ENCODE results near the gene MAD2L2. TPM values are rescaled to one million over a fixed set of nuclear protein-coding genes. Genes with fewer than 3 reads are reported as not detected.

The MAD2L2 gene
- polyA plus RNA-seq, 3 donors: 50.4 to 71.3 (median 57.8) TPM

DNA sequence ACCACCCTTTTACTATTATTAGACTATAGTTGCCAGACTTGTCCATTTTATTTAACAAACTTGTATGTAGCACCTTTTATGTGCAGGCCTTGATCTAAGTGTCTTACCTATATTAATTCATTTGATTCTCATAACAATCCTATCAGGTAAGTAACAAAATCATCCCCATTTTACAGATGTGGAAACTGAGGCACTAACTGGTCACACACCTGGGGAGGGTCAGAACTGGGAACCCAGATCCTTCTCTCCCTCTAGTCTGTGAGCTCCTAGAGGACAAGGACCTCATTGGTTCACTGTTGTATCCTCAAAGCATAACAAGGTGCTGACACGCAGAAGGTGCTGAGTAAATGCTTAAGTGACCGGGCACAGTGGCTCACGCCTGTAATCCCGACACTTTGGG is 41.6 kb downstream of the MAD2L2 start:
- no peaks in the 10 kb centered on the region for H4K20me1 ChIP-seq (ENCODE audit: insufficient read depth, low read length)
- Mint-ChIP-seq H3K36me3 (no peaks in the 10 kb centered on the region), H3K9me3 (peaks cover 0 to 2% (median 0%) of the 10 kb centered on the region in 7 donors), H3K27ac (no peak overlapping the region), H3K4me3 (no peak overlapping the region), H3K27me3 (ENCODE audit: low read depth in 3 of 3) (peaks cover 12 to 22% (median 17%) of the 10 kb centered on the region in 3 donors), H3K4me1 (peaks cover 3% of the 10 kb centered on the region)
- H3K27ac ChIP-seq (ENCODE audit: low read depth in 1 of 2, low read length in 2 of 2): no peak overlapping the region
- no peak overlapping the region for H3K4me3 ChIP-seq (replicated peaks in 1 of 3; ENCODE audit: low read depth in 2 of 3, low read length in 3 of 3)
- WGBS (ENCODE audit: insufficient coverage): no CpG with 5 or more reads among the region's 4 CpGs
- peaks cover 0 to 2% of the 10 kb centered on the region in 2 donors for H3K27me3 ChIP-seq (ENCODE audit: control insufficient read depth in 2 of 2, insufficient read depth in 2 of 2, low read length in 2 of 2)
- H3K79me2 ChIP-seq (ENCODE audit: insufficient read depth, low read length): no peaks in the 10 kb centered on the region
- no peak for DNase-seq
- H2AFZ ChIP-seq (ENCODE audit: insufficient read depth, low read depth, low read length, poor library complexity, severe bottlenecking): no peak overlapping the region
- H3K4me1 ChIP-seq (ENCODE audit: control insufficient read depth in 1 of 2, insufficient read depth in 2 of 2, low read length in 2 of 2): no peaks in the 10 kb centered on the region
- no peaks in the 10 kb centered on the region for H3K36me3 ChIP-seq (replicated peaks in 1 of 2; ENCODE audit: control insufficient read depth in 1 of 2, insufficient read depth in 2 of 2, low read length in 2 of 2)
- no peak overlapping the region for H3K4me2 ChIP-seq (replicated peaks; ENCODE audit: extremely low read depth, low read length, poor library complexity, severe bottlenecking)
- TF ChIP-seq, protein P1, sequence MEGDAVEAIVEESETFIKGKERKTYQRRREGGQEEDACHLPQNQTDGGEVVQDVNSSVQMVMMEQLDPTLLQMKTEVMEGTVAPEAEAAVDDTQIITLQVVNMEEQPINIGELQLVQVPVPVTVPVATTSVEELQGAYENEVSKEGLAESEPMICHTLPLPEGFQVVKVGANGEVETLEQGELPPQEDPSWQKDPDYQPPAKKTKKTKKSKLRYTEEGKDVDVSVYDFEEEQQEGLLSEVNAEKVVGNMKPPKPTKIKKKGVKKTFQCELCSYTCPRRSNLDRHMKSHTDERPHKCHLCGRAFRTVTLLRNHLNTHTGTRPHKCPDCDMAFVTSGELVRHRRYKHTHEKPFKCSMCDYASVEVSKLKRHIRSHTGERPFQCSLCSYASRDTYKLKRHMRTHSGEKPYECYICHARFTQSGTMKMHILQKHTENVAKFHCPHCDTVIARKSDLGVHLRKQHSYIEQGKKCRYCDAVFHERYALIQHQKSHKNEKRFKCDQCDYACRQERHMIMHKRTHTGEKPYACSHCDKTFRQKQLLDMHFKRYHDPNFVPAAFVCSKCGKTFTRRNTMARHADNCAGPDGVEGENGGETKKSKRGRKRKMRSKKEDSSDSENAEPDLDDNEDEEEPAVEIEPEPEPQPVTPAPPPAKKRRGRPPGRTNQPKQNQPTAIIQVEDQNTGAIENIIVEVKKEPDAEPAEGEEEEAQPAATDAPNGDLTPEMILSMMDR (IDR thresholded peaks at IDR 0.05): no peak
- H3K9ac ChIP-seq (ENCODE audit: insufficient read depth, low read length, poor library complexity, severe bottlenecking): no peak overlapping the region
- intact Hi-C loops (cut with micrococcal nuclease): no loop called here
- H3K9me3 ChIP-seq (replicated peaks in 1 of 2; ENCODE audit: control insufficient read depth in 1 of 2, insufficient read depth in 1 of 2, low read length in 2 of 2): no peaks in the 10 kb centered on the region

DNA sequence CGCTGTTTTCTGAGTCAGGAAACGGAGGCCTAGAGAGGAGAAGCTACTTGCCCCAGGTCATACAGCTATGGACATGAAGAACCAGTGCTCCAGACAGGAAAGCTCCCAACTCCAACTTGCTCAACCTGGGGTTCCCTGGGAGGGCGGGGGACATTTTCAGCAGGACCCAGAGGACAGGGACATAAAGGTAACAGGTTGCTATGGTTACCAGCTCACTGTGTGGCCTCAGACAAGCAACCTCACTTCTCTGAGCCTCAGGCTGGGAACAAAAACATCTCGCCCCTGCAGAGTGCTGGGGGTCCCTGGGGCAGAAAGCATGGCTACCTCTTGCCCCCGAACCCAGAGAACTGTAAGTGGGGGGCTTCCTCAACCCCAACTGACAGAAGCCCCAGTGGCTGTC is 42.8 kb downstream of the MAD2L2 start:
- Mint-ChIP-seq H3K4me1 (peaks cover 3% of the 10 kb centered on the region), H3K27me3 (ENCODE audit: low read depth in 3 of 3) (peaks cover 11 to 19% (median 16%) of the 10 kb centered on the region in 3 donors), H3K36me3 (no peaks in the 10 kb centered on the region), H3K9me3 (peaks cover 0 to 2% (median 0%) of the 10 kb centered on the region in 7 donors), H3K4me3 (no peak overlapping the region), H3K27ac (no peak overlapping the region)
- no peak for DNase-seq
- H3K9me3 ChIP-seq (replicated peaks in 1 of 2; ENCODE audit: control insufficient read depth in 1 of 2, insufficient read depth in 1 of 2, low read length in 2 of 2): no peaks in the 10 kb centered on the region
- peaks cover 0 to 2% of the 10 kb centered on the region in 2 donors for H3K27me3 ChIP-seq (ENCODE audit: control insufficient read depth in 2 of 2, insufficient read depth in 2 of 2, low read length in 2 of 2)
- no peaks in the 10 kb centered on the region for H3K36me3 ChIP-seq (replicated peaks in 1 of 2; ENCODE audit: control insufficient read depth in 1 of 2, insufficient read depth in 2 of 2, low read length in 2 of 2)
- no peaks in the 10 kb centered on the region for H3K79me2 ChIP-seq (ENCODE audit: insufficient read depth, low read length)
- H3K9ac ChIP-seq (ENCODE audit: insufficient read depth, low read length, poor library complexity, severe bottlenecking): no peak overlapping the region
- TF ChIP-seq, protein P1 (IDR thresholded peaks at IDR 0.05): no peak
- no peak overlapping the region for H2AFZ ChIP-seq (ENCODE audit: insufficient read depth, low read depth, low read length, poor library complexity, severe bottlenecking)
- no peak overlapping the region for H3K27ac ChIP-seq (ENCODE audit: low read depth in 1 of 2, low read length in 2 of 2)
- no peaks in the 10 kb centered on the region for H4K20me1 ChIP-seq (ENCODE audit: insufficient read depth, low read length)
- intact Hi-C loops (cut with micrococcal nuclease): no loop called here
- 64% methylated on average over 2 of the region's 5 CpGs for WGBS (ENCODE audit: insufficient coverage)
- H3K4me3 ChIP-seq (replicated peaks in 1 of 3; ENCODE audit: low read depth in 2 of 3, low read length in 3 of 3): no peak overlapping the region
- no peaks in the 10 kb centered on the region for H3K4me1 ChIP-seq (ENCODE audit: control insufficient read depth in 1 of 2, insufficient read depth in 2 of 2, low read length in 2 of 2)
- no peak overlapping the region for H3K4me2 ChIP-seq (replicated peaks; ENCODE audit: extremely low read depth, low read length, poor library complexity, severe bottlenecking)
